HG03558 (cell line): Measurements from ENCODE around the gene CLIC1.

Experiments
- ATAC-seq: cut with Tn5 transposase; IDR thresholded peaks from one replicate; pipeline ENCODE4 v1.9.1; 2021; ENCODE audit warnings: moderate number of reproducible peaks; ENCODE audit not compliant: unreplicated experiment; ENCODE audit errors: extremely low read depth

Gene CLIC1

GRCh38 chr6:31769684-31770371 is 33.5 kb upstream of the CLIC1 start:
- ATAC-seq: no peak

- no peak for ATAC-seq
Observed at GRCh38 chr6:31768363-31769257, 32.3 kb upstream of the CLIC1 start.

GRCh38 chr6:31767096-31767645 is 30.8 kb upstream of the CLIC1 start:
- ATAC-seq: no peak

GRCh38 chr6:31765910-31766794 is 29.8 kb upstream of the CLIC1 start:
- no peak for ATAC-seq

GRCh38 chr6:31765559-31765909 is 29.2 kb upstream of the CLIC1 start:
- no peak for ATAC-seq

GRCh38 chr6:31764198-31764597 is 27.9 kb upstream of the CLIC1 start:
- no peak for ATAC-seq

- ATAC-seq: no peak
Observed at GRCh38 chr6:31763619-31763940, 27.2 kb upstream of the CLIC1 start.

GRCh38 chr6:31762878-31763618 is 26.7 kb upstream of the CLIC1 start:
- no peak for ATAC-seq

- no peak for ATAC-seq
Observed at GRCh38 chr6:31762356-31762755, 26.0 kb upstream of the CLIC1 start, which contains the start of gene SAPCD1. Gene SAPCD1, plus strand, starts transcription at chr6:31762656. Its CDS starts 399 bp downstream, at chr6:31763055.

GRCh38 chr6:31761343-31761742 is 25.0 kb upstream of the CLIC1 start:
- no peak for ATAC-seq

- no peak for ATAC-seq
Observed at GRCh38 chr6:31760790-31761189, 24.5 kb upstream of the CLIC1 start.

GRCh38 chr6:31758281-31758680 is 22.0 kb upstream of the CLIC1 start:
- no peak for ATAC-seq

GRCh38 chr6:31752739-31753319 is 16.5 kb upstream of the CLIC1 start:
- ATAC-seq: no peak

- ATAC-seq: no peak
Observed at GRCh38 chr6:31750411-31751022, 14.2 kb upstream of the CLIC1 start.

GRCh38 chr6:31749301-31750036 is 13.1 kb upstream of the CLIC1 start:
- ATAC-seq: no peak

GRCh38 chr6:31744422-31744821 is 8.1 kb upstream of the CLIC1 start:
- no peak for ATAC-seq

GRCh38 chr6:31742894-31743293 is 6.6 kb upstream of the CLIC1 start:
- no peak for ATAC-seq

GRCh38 chr6:31741815-31742214 is 5.5 kb upstream of the CLIC1 start:
- ATAC-seq: no peak
